Cardiac septum (tissue), 1 donor: ENCODE results near the gene LCOR. TPM values are rescaled to one million over a fixed set of nuclear protein-coding genes. Genes with fewer than 3 reads are reported as not detected.
"Not testable (repeated sequence)": the region's sequence is repeated elsewhere in the genome, so short reads cannot be mapped to it uniquely, and the experiment has no call there.

Source experiments
- DNase-seq: peaks from one replicate; pipeline ENCODE4 v3.0.0-alpha.2; 2020; ENCODE audit warnings: low spot score
- intact Hi-C: fragments of 100-400 bp; cut with DNase I; formaldehyde crosslinking; loops from one replicate; pipeline ENCODE4 v1.14.0; 2022
- total RNA-seq: library from RNA; stranded (reverse); fragmentation: NEBNext Ultra II Directional; extraction: Animal tissue kit (Norgen Biotek cat#: 25700); gene quantifications from one replicate; pipeline ENCODE4 v1.2.1, GENCODE V29; 2021
- donor health status: DM: no; HTN: no; CAD: no.

Gene LCOR
- total RNA-seq, 1 donor from 2014 or later = 21.0 TPM

DNA sequence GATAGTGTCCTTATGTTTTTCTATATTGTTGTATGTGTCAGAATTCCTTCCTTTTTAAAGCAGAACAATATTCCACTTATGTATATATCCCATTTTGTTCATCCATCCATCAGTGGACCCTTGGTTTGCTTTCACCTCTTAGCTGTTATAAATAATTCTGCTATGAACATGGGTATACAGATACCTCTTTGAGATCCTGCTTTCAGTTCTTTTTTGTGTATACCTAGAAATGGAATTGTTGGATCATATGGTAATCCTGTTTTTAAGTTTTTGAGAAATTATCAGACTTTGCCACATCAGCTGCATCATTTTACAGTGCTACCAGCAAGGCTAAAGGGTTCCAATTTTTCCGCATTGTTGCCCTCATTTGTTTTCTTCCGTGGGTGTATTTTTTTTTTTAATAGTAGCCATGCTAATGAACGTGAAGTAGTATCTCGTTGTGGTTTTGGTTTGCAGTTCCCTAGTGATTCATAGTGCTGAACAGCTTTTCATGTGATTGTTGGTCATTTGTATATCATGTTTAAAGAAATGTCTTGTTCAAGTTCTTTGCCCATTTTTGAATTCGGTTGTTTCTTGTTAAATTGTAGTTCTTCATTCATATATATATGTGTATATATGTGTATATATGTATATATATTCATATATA is 87.8 kb downstream of the LCOR start:
- no peak for DNase-seq
- intact Hi-C loops = loop anchor here (5.0 kb wide), 2 partner anchors 88 to 102 kb away; partner anchors contain the start of gene LCOR

DNA sequence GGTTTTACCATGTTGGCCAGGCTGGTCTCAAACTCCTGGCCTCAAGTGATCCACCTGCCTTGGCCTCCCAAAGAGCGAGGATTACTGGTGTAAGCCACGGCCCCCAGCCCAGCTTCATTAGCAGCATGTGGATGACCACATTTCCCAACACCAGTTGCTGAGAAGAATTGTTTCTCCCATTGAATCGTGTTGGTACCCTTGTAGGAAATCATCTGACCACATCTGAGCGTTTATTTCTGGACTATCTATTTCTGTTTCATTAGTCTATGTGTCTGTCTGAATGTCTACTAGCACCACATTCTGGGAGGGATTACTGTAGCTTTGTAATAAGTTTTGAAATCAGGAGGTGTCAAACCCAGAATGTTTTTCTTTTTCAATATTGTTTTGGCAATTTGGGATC is 89.6 kb downstream of the LCOR start:
- intact Hi-C loops = no loop called here
- no peak for DNase-seq

DNA sequence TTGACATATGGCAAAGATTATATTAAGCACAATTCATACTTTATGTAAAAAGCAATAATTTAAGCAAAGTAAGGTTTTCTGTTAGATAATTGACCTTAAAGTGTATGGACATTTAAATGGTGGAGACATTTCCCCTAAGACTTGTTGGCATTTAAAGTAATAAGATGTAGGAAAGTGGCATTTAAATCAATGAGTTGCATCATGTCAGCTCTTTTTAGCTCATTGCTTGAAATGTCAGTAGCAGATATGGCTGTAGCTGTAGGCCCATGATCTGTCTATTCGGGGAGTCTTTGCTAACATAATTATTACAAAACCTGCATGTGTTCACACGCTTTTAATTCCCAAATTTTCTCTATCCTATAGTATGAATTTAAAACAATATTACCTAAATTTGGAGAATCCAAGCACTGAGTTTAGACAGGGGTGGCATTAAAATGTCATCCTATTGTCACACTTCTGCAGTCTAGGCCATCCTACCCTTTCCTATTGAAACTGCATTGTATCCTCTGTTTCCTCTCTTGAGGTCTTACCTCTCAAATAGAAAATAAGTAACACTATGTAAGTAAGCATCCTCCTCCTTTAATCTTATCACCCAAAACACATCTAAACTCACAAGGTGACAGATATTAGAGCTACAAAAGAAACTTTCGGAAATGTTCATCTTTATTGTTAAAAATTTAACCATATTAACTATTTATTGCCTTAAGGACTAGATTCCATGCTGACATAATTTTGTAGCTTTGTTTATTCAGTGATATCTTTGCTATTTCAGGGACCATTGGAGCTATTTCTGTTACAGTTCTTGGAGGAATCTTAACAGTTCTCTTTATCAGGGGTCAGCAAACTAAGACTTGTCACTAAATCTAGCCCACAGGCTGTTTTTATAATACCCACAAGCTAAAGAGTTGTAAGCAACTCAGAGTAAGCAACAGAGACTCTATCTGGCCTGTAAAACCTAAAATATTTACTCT is 91.2 kb downstream of the LCOR start:
- intact Hi-C loops = no loop called here
- no peak for DNase-seq

DNA sequence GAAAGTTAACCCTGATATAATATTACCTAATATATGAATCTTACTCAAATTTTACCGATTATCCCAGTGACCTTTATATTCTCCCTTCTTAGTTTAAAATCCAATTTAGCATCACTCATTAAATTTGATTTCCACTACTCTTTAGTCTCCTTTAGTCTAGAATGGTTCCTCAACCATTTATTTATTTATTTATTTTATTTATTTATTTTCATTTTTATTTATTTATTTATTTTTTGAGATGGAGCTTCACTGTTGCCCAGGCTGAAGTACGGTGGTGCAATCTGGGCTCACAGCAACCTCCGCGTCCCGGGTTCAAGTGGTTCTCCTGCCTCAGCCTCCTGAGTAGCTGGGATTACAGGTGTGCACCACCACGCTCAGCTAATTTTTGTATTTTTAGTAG is 92.8 kb downstream of the LCOR start:
- intact Hi-C loops = no loop called here
- no peak for DNase-seq

DNA sequence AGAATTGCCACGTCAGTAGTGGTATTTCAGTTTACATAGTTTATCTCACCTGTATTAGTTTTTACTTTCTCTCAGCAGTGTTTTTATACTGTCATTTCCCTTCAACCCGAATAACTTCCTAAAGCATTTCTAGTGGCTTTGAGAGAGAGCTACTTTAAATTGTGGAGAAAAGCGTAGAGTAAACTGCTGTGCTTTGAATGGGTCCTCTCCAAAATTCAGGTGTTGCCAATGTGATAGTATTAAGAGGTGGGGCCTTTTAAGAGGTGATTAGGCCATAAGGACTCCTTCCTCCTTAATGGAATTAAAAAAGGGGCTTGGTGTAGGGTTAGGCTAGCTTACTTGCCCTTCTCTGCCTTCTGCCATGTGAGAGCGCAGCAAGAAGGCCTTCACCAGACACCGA is 98.4 kb downstream of the LCOR start:
- intact Hi-C loops = no loop called here
- no peak for DNase-seq

DNA sequence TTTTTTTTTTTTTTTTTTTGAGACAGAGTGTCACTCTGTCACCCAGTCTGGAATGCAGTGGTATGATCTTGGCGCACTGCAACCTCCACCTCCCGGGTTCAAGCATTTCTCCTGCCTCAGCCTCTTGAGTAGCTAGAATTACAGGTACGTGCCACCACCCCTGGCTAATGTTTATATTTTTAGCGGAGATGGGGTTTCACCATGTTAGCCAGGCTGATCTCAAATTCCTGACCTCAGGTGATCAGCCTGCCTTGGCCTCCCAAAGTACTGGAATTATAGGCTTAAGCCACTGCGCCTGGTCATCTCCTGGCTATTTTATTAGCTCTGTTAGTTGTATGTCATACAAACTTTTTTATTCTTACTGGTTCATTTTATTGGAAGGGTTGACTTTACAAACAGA is 103.0 kb downstream of the LCOR start:
- intact Hi-C loops = no loop called here
- no peak for DNase-seq

DNA sequence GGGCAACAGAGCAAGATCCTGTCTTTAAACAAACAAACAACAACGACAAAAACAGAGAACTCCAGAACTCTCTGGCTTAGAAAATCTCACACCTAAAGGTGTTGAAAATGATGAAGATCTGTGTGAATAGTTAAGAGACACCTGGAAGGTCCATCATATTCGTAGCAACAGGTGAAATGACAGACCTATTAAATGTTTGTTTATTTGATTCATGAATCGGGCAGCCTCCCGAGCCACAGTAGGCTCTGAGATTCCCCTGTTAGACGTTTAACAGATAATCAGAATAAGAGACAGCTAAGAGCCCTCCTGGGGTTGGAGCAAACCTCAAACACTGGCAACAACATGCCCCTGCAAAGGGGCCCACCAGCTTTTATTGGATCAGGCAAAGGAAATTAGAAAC is 103.7 kb downstream of the LCOR start:
- DNase-seq = no peak
- intact Hi-C loops = no loop called here

DNA sequence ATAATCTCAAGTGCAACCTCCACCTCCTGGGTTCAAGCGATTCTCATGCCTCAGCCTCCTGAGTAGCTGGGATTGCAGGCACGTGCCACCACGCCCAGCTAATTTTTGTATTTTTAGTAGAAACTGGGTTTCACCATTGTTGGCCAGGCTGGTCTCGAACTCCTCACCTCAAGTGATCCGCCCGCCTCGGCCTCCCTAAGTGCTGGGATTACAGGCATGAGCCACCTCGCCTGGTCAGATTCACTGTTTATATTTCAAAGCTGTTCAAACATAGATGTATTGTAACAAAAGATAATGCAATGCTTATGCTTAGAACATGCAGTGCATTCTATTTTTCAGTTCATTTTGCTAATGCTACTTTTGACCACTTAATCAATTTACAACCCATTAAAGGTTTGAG is 111.1 kb downstream of the LCOR start:
- DNase-seq = not testable (repeated sequence)

DNA sequence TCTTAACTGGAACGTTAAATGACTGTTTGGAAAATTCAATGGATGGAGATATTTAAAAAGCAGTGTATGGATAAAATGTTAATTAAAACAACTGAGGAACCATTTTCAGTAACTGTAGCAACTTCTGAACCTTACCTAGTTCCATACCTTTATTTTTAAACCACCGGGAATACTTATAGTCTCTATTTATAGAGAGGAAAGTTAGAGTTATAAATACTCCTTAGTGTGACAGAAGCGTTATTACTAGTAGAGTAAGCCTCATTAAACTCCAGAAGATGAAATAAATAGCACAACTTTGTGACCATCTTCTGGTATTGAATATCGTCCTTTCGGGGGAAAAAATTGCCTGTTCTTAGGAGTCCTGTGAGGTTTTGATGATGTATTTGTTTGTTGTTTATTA is 114.9 kb downstream of the LCOR start:
- no peak for DNase-seq
- intact Hi-C loops = no loop called here

More for the DNA sequence above, 111.1 kb downstream of the LCOR start:
- intact Hi-C loops = not testable (repeated sequence)

DNA sequence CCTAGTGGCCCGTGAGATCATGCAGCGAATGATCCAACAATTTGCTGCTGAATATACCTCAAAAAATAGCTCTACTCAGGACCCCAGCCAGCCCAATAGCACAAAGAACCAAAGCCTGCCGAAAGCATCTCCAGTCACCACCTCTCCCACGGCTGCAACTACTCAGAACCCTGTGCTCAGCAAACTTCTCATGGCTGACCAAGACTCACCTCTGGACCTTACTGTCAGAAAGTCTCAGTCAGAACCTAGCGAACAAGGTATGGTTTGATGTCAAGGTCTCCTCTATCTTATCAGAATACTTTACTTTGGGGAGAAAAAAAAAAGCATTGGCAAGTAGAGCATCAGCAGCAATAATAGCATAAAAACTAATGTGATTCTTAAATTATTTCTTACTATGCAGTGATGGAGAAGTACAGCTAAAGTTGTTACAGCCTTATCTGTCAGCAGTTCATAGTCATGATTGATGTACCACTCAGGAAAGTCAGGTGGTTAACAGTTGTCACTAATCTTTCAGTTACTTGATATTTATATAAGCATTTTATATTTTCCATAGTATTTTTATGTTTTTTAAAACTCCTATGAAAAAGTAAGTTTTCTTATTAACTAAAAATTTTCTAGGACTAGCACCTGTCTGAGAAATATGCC is 117.1 kb downstream of the LCOR start:
- DNase-seq = no peak
- intact Hi-C loops = no loop called here

DNA sequence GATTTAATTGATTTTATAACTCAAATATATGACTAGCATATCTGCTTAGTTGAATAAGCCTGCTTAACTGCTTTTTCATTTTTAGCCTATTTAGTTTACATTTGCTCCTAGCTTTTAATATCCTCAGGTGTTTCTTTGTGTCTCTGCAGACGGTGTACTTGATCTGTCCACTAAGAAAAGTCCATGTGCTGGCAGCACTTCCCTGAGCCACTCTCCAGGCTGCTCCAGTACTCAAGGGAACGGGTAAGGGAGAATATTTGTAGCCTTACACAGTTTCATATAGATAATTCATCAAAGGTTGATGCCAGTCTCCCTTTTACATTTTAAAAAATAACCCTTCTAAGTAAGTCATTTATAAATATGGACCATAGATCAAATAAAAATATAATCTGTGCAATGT is 119.9 kb downstream of the LCOR start:
- intact Hi-C loops = no loop called here
- DNase-seq = no peak

DNA sequence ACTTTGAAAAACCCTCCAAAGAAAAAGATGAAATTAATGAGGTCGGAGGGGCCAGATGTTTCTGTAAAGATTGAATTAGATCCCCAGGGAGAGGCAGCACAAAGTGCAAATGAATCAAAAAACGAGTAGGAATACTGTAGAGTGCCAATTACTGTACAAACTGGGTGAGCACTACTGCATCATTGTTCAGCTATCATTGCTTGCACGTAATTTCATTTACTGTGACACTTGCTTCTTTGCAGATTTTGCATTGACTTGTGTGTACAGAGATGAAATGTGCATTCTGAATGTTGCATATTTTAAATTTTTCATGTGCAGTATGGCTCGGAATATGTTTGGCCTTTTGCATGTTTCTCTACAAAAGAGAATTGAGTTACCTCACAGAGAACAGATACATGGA is 123.7 kb downstream of the LCOR start:
- no peak for DNase-seq
- intact Hi-C loops = no loop called here

DNA sequence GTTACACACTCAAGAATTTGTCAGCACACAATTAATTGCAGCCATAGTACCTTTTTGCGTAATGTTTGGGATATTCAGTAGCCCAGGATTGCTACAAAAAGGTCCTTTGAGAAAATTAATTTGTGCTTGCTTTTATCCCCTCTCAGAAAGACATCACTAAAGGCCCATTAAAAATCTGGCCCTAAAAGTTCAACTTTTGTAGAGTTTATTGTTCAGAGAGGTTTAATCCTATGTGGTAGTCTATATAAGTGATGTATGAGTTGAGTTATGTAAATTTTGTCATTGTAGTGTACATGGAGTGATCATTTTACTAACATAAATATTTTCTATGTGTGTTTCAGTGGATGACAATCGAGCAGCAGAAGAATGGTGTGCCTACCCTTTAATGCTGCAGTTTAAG is 126.0 kb downstream of the LCOR start:
- intact Hi-C loops = no loop called here
- no peak for DNase-seq

DNA sequence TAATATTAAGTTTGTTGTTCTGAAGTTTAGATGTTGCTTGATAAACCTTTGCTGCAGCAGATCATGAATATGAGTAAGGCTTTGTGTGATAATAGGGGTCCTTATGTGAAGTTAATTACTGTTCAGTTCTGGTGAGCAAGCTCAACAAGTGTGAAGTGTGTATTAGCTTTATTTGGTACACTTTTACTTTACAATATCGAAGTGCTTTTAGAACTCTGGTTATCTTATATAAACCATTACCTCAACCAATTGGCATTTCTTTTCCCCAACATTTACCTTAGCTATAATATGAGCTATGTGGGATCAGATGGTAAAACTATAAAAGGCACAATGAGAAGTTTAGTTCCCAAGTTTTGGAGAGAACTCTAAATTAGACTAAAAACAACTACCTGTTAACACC is 127.6 kb downstream of the LCOR start:
- intact Hi-C loops = no loop called here
- no peak for DNase-seq

DNA sequence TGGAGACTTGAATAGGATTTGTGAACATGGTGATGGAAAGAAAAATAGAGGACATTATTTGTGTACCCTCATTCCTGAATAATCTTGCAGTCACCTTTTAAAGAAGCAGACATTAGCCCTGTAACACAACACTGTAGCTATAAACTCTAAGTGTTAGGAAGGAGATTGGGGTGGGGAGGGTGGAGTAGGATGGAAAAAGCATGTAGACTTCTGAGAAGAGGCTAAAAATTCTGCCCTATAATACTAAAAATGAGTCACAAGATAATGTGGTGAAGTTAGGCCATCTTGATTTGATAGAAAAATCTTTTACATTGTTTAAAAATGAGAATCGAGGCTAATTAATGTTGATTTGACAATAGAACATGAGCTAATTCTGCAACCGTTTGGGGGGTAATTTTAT is 128.8 kb downstream of the LCOR start:
- DNase-seq = no peak
- intact Hi-C loops = no loop called here

DNA sequence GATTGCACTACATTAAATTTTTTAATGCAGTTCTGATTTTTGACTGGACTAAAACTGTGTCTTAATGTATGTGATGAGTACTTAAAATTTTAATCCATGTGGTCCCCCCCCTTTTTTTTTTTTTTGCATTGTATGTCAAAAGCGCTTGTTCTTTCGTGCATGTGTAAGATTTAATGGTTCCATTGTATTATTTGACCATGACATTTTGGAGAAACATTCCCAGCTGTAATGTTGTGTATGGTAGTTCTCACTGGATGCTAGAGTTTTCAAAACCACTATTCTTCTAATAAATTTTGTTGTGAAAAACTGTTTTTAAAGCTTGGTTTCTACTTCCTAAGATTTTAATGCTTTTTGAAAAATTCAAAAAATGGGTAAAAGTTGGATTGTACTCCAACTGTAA is 132.0 kb downstream of the LCOR start:
- intact Hi-C loops = no loop called here
- DNase-seq = no peak

DNA sequence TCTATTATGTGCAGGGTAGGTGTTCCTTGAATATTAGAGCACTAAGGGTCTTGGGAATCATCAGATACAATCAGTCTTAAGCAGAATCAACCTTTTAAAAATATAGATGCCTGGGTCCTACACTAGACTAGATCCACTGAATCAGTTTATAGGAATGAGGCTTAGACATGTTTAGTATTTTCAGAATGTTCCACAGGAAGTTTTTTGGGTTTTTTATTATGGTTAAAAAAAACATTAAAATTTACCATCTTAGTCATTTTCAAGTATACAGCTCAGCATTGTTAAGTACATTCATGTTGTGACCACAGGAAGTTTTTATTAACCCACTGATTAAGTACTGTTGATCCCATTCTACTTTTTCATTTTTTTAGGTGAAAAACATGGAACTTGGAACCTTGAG is 135.7 kb downstream of the LCOR start:
- intact Hi-C loops = no loop called here
- DNase-seq = no peak

DNA sequence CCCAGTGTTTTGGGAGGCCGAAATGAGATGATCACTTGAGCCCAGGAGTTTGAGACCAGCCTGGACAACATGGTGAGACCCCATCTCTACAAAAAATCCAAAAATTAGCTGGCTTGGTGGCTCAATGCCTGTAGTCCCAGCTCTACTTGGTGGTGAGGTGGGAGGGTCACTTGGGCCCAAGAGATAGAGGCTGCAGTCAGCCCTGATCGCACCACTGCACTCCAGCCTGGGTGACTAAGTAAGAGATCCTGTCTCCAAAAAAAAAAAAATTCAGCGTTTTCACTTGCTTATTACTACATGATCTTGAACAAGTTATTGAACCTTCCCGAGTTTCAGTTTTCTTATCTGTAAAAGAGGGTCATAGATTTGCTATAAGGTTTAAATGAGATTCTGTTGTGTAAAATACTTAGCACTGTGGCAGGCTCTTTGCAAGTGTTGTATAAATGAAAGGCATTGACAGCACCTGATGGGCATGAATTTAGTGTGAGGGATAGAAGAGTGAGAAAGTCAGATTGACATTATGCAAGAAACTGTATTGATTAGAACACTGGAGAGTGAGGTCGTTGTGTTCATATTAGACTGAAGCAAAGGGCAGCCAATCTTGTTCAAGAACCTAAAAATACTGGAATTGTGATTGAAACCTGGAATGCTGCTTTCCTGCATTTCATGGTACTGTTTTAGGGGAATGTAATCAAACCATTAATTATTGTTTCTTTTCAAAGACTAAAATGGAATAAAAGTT is 136.8 kb downstream of the LCOR start:
- intact Hi-C loops = no loop called here
- no peak for DNase-seq

DNA sequence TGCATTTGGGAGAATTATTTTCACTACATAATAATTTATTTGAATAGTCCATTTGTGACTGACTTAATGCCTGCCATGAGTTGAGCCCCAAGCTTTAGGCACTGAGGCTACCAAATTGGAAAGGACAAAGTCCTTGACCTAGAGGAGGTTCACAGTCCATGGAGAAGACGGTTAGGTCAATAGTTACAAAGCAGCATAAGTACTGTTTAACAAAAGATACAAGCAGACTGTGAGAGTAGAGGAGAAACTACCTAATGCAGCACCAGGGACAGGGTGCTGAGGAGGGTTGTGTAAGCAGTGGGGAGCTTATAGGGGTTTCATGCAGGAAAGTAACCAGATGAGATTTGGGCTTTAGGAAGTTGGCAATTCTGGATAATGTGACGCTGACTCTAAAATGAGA is 139.2 kb downstream of the LCOR start:
- no peak for DNase-seq
- intact Hi-C loops = no loop called here

DNA sequence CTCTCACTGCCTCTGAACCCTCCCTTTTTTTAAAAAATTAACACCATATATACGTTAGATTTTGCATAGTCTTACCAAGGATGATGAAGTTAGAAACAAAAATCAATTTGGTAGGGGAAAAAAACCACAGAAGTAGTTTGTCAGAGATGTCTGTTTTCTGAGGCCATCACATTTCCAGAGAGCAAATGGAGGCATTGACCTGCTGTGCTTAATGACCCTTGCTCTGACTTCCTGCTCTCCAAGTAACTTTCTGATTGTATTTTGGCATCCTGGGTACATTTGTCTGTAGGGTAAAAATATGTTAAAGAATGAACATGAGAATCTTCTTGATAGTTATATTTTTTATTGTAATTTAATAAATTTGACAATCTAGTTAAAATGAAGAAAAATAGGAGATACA is 140.2 kb downstream of the LCOR start:
- intact Hi-C loops = no loop called here
- no peak for DNase-seq
